Ureter (tissue), 1 donor: ENCODE results near the gene PLA2G12A. TPM values are rescaled to one million over a fixed set of nuclear protein-coding genes. Genes with fewer than 3 reads are reported as not detected.
A peak's percentile ranks its signal among the peaks of the same experiment; 100 is the strongest.

Experiments
- DNase-seq: peaks from one replicate; pipeline ENCODE4 v3.0.0-alpha.2; 2020; ENCODE audit warnings: low spot score
- total RNA-seq: library from RNA; stranded (reverse); gene quantifications from one replicate; pipeline ENCODE4 v1.2.4, GENCODE V29; 2023
- donor health status: DM: yes; HTN: yes; CAD: no.

Gene PLA2G12A
- total RNA-seq, 1 donor from 2014 or later = 30.9 TPM

DNA sequence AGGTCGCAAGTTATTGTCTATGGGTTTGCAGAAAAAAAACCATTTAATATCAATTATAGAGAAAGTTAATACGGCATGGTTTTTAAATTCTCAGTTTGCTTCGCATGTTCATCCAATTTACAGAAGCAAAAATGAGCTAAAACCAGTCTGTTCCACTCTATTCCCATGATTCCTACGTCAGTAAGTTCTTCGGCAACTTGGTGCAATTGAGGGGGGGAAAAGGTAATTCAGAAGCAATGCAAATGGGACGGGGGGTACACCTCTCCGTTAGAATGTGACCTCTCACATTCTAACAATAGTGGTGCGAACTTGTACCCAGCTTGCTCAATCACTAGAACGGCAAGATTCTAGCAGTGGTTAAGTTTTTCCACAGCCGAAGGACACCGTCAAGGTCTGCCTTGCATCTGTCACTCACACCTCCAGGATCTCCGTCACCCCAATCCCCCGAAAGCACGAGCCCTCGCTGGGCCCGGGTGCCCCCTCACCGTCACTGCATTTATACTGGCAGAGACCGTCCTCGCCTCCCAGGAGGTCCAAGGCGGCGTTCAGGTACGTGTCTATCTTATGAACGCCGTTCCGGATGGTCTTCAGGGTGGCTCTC, 653 bp downstream of the PLA2G12A start:
- DNase-seq = peak; percentile 43

DNA sequence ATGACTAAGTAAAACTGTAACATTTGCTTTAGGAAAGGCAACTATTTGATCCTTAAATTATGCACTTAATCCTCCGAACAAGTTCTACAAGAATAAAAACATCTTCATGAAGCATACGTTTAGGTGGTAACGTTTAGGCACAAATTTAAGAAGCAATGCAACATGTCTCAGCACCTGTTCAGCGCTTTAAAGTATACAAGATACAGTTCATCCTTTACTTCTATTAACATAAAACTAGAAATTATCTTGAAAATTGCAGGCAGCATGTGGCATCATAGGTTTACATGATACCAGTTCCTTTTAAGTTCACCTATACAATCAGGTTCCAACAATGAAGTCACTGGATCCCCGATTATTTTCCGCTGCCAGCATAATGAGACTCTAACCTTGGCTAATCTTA, 1.5 kb downstream of the PLA2G12A start:
- DNase-seq = no peak

DNA sequence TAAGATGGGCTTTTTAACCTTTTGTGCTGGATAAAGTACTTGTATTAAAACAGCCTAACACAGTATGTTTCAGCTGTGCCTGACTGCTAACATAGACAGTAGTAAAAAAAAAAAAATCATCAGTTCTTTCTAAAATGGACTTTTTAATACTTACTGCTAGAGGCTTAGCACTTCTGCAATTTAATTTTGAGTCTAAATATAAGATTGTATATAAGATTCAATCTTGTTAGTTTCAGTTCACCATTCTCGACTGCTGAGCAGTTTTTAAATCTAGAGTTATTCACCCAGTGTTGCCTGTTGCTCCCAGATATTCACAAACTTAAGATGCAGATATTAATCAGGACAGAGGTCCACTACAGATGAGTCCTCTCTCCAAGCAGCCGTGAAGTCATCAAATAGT, 6.8 kb downstream of the PLA2G12A start:
- DNase-seq = no peak

DNA sequence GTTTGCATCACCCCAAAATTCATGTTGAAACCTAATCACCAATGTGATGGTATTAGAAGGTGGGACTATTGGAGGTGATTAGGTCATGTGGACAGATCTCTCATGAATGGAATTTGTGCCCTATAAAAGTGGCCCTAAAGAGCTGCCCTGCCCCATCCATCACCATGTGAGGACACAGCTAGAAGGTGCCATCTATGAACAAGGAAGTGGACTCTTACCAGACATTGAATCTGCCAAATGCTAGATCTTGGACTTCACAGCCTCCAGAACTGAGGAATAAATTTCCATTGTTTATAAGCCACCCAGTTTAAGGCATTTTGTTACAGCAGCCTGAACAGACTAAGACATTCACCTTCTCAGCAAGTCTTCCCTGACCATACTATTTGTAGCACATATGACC, 7.5 kb downstream of the PLA2G12A start:
- no peak for DNase-seq

DNA sequence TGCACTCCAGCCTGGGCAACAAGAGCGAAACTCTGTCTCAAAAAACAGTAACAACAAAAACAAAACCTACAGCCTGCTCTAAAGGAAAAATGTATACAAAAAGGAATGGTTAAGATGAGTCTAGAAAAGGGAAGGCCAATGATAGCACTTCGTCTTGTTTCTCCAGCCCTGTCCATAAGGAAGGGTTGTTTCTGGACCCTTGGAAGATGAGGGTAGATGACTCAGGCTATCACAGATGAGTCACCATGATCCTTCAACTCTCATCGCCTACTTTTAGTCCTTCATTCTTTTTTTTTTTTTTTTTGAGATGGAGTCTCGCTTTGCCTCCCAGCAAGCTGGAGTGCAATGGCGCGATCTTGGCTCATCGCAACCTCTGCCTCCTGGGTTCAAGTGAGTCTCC, 8.8 kb downstream of the PLA2G12A start:
- no peak for DNase-seq

DNA sequence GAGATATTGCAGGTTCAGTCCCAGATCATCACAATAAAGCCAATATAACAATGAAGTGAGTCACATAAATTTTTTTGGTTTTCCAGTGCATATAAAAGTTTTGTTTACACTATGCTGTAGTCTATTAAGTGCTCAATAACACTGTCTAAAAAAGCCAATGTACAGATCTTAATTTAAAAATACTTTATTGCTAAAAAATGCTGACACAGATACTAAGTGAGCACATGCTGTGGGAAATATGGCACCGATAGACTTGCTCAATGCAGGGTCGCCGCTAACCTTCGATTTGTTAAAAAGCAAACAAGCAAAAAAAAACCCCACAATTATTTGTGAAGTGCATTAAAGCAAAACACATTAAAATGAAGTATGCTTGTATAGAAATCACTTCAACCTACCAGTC, 10.3 kb downstream of the PLA2G12A start:
- no peak for DNase-seq

DNA sequence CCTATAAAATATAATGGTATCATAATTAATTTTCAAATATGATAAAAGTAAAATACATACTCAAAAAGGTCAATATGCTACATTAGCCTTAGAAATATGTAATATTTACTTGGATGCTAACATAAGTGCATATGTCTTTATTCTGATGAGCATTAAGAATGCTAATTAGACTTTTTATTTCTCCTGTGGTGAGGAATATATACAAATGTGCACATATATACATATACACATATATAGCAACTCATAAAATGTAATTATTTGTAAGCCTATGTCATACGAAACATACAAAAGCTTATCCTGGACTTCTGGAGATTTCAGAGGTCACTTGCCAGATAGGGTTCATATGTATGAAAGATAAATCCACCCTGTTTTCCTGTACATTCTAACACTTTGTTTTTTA, 11.1 kb downstream of the PLA2G12A start:
- no peak for DNase-seq

DNA sequence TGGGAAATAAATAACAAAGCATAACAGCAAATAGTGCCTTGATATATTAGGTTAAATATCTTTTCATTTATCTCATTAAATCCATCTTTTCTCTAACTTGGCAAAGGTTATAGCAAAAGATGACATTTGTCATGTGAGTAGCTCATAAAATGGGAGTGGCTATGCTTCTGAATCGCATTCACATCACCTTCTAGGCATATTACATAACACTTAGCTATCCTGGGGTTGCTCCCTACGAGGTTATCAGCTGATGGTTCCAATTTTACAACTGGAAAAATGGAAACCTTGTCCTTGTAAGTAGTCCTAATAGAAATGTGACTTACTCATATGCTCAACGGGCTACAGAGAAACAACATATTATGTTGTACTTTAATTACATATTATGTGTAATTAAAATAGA, 16.4 kb downstream of the PLA2G12A start:
- DNase-seq = no peak

DNA sequence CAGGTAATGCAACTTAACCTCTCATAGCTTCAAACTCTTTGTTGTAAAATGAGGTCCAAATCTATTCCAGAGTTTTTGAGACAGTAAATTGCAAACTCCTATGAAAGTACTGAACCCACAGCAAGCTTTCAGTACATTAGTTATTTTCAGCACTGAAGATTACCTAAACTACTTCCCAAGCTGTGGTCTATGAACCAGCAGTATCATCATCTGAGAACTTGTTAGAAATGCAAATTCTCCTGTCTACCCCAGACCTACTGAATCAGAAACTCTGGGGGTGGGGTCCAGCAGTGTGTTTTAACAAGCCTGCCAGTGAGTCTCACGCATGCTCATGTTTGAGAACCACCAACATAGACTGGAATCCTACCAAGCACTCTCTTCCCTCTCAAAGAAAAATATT, 20.9 kb downstream of the PLA2G12A start:
- DNase-seq = no peak

DNA sequence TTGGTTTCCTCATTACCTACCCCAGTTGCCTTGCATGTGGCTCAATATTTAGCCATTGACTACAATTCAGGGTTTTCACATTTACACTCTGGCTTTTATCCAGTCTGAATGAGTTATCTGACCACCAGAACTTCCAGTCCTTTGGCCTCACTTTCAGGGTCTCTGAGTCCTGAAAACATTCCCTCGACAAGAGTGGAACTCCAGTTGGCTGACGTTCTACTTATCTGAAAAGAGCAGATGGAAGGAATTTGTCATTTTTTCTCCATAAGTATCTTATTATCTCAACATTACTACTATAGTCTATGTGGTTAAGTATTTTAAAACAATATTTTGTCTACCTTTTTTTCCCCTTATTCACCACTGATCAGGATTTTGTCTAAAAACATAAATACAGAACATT, 21.4 kb downstream of the PLA2G12A start:
- DNase-seq = no peak

DNA sequence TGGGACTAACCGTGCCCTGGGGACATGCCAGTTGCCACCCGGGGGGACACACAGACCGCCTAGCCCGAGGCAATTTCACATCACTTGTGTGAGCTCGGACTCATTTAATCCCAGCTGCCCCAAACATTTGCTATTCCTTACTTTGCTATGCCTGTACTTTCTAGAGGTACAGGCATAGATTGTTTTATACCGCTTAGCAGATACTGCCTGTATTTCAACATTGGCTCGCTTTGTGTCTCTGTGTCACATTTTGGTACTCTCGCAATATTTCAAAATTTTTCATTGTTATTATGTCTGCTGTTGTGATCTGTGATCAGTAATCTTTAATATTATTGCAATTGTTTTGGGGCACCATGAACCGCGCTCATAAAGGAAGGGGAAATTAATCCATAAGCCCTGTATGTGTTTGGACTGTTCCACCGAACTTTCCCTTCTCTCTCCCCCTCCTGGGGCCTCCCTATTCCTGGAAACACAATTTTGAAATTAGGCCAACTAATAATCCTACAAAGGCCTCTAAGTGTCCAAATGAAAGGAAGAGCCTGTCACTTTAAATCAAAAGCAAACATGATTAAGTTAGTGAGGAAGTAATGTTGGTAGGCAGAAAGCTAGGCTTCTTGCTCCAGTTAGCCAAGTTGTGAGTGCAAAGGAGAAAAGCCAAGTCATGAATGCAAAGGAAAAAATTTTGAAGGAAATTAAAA, 26.1 kb downstream of the PLA2G12A start:
- DNase-seq = no peak

DNA sequence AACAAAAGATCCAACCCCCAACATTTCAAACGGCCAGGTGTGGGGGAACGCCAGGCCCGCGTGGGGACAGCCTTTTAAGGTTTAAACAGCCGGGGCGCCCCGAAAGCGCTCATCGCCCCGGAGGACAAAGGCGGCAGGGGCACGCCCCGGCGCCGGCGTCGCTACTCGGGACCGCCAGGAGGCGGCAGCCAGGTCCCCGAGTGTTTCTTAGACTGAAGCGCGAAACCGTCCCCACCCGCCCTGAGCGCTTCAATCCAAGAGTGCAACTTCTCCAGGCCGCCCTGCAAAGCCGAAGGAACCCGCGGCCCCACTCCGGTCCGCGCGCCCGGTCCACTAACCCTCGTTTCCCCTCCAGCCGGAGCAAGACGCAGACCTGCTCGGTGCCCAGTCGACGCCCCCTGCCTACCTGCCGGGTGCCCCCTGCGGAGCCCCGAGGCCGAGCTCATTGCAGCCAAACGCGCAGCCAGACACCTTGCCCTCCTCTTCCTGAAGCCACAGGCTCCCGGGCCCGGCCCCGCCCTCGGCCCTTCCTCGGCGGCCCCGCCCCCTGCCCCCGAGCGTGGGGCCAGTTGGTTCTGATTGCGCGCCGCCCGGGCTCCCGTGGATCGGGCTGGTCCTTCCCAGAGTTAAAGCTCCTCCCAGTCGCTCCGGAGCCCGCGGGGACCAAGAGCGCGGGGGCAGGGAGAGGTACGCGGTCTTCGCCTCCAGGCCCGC, 26.8 kb downstream of the PLA2G12A start, which contains the start of gene CASP6:
TSS of gene CASP6 (minus strand) at position 496 of the 714 bp plus-strand sequence. CDS start at position 446, 50 bp downstream.
- DNase-seq = peak; percentile 86

DNA sequence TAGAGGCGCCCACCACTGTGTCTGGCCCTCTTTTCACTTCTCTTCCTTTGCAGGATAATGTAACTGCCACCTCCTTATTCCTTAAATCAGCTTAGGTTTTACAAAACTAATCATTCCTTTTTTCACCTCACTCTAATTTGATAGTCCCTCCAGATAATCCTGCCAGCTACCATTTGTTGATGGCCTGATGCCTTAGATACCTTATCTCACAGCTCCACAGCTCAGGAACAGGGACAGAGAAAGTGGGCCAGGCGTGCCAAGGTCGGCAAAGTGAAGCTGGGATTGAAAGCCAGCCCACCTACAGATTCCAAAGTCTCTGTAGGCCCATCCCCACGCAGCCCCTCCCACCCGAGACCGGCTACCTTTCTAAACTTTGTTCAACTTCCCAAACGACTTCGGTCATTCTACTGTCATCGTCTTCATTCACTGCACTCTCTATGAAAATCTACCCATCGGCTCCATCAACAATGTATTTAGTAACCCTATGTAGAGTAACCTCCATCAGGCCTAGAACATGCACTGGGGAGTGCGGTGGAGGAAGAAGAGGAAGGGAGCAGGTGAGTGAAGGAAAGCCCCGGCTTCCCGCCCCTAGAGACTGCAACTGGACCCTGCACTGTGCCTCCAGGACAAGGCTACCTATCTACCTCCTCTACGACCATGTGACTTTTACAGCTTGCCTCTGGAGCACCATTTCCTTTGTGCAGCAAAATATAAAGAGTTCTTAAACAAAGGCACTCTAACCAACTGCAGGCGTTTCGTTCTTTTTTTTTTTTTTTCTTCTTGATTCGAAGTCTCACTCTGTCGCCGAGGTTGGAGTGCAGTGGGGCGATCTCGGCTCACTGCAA, 28.1 kb downstream of the PLA2G12A start:
- no peak for DNase-seq

DNA sequence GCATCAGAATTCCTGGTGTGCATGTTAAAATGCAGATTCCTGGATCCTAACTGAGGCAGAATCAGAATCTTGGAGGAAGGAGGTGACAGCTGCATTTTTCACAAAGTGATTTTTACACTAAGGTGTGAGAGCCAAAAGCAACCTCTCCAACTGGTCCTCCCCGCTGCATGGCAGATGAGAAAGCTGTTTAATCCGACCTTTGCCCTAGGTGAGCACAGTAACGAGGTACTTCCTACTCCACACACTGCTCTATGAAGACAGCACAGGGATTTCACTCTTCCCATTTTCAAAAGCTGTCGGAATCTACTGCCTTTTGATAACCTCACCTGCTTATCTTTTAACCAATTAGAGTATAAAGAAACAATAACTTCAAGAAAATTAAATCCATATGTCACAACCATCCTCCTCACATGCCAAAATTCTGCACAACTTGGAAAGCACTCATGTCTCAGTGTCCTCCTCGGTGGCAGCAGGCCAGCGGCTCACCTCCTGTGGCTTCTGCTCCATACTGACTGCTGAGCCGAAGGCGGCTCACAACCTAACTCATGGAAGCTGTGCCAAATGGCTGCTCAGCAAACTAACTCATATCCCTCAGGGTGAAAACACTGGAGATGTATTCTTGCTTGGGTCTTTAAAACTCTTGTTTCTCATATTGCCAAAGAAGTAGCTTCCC, 30.2 kb downstream of the PLA2G12A start:
- DNase-seq = no peak

DNA sequence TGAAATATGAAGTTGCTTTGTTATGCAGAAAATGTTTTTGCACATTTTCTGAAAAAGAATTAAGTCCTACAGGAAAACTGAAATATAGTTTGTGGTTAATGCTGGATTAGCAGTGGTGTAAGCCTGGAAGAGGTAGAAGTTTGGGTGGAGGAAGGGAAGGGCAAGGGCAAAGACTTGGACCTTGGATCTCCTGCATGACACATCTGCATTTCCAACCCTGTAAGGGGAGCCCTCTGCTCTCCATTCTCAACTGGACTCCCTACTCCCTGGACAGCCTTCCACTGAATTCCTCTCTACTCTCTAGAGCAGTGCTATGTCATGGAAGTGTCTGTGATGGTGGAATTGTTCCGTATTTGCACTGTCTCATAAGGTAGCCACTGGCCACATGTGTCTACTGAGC, 31.2 kb downstream of the PLA2G12A start:
- no peak for DNase-seq

DNA sequence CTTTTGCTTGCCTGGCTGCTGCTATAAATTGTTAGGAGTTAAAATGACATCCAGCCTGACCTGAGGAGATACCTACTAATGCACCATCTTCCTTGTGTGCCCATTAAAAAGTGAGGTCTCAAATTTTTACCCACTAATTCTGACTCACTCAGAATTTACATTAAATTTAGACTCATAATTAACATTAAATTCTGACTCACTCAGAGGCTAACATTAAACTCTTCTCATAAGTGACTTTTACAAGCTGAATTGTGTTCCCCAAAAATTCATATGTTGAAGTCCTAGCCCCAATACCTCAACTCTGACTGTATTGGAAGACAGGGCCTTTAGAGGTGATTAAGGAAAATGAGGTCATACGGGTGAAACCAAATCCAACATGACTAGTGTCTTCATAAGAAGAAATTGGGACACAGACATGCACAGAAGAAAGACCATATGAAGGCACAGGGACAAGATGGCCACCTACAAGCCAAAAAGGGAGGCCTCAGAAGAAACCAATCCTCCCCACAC, 38.4 kb downstream of the PLA2G12A start:
- no peak for DNase-seq

DNA sequence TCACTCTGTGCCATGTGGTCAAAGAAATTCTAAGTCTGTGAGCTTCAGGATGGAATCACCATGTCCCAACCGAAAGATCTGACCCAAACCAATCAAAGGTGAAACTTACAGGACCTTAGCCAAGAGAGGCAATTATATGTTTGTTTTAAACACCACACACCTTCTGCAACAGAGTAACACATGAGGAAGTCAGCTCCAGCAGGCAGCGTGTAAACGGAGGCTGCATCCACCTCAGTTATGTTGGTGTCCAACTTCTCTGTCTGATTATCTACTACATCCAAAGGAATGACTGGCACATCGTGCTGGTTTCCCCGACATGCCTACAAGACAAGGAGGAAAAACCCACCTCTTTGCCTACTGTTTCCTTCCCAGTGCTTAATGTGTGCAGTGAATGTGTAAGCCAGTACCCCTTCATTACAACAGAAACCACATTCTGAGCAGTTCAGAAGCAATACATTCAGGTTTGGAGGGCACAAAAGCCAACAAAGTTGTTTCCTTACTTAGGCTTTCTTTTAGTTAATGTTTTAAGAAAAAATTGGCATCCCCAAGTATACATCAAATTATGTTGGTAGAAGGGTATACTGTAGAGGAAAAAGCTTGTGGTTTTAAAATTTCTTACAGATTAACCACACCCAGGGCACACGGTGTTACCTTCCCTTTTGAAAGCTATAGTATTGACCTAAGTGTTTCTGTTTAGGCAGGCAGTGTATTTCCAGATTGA, 39.0 kb downstream of the PLA2G12A start:
- DNase-seq = no peak

DNA sequence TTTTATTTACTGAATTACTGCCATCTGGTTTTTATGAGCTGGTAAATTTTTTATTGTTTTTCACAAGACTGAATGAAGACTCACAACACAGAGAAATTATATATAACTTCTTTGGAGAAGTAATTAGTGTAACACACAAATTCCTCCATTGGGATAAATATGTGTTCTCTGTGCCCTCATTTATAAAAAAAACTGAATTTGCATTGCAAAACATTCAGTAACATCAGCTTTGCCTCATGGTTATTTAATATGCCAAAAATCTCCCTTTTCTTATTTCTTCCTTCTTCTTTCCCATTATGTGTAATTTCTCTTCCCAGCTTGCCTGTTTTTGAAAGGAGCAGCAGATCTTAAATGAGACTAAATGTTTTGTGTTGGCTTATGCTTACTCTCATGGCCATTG, 45.1 kb downstream of the PLA2G12A start:
- no peak for DNase-seq

DNA sequence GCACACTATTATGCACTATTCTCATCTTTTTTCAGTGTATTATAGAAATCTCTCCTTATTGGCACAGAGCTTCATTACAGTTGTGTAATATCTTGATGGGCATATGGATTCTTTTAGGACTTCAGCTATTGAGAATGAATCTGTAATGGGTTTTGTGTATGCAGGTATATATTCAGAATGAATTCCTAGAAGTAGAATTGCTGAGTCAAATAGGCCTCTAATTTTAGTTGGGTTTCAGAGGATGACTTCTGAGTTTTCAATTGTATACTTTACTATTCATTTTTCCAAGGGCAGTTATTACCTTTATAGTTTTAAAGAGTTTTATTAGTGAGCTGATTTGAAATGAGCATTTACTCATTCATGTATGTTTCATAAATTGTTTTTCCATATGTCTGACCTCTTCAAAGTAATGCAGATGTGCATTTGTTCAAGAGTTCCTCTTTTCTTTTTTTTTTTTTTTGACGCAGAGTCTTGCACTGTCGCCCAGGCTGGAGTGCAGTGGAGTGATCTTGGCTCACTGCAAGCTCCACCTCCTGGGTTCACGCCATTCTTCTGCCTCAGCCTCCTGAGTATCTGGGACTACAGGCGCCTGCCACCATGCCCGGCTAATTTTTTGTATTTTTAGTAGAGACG, 46.1 kb downstream of the PLA2G12A start:
- no peak for DNase-seq

DNA sequence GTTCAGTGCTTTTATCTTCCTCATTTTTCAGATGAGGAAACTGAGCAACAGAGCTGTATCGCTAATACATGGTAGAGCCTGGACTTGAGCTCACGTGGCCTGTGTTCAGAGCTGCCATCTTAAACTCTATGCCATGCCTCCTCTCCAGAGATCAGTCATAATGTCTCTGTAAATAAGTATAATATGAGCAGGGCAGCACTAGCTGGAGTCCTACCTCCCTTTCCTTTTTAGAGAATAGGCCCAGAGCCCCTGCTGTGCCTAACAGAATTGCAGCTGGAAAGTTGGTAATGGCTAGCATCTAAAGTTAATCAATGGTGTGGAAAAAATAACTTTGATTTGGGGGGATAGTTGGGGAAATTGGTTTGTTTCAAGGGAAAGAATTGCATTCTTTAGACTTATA, 47.0 kb downstream of the PLA2G12A start:
- no peak for DNase-seq
